Endodermal cell (in vitro differentiated cells): ENCODE results near the gene C12orf57. TPM values are rescaled to one million over a fixed set of nuclear protein-coding genes. Genes with fewer than 3 reads are reported as not detected.

ENCODE experiments used
- DNase-seq: peaks from one replicate; pipeline ENCODE4 v3.0.0-alpha.2; 2017
- H3K27ac ChIP-seq: 2 replicates; pipeline ENCODE4 v1.5.1; 2013; ENCODE audit warnings: mild to moderate bottlenecking, low read depth, low read length, moderate library complexity
- H3K27me3 ChIP-seq: 2 replicates; pipeline ENCODE4 v1.6.1; 2013; ENCODE audit warnings: mild to moderate bottlenecking, low read length, moderate library complexity; ENCODE audit not compliant: insufficient read depth, control insufficient read depth, poor library complexity, severe bottlenecking
- H3K36me3 ChIP-seq: 2 replicates; pipeline ENCODE4 v1.7.0; 2013; ENCODE audit warnings: mild to moderate bottlenecking, low read length, moderate library complexity; ENCODE audit not compliant: control insufficient read depth, insufficient read depth
- H3K4me1 ChIP-seq: one replicate; pipeline ENCODE4 v1.7.0; 2013; ENCODE audit warnings: low read length; ENCODE audit not compliant: control insufficient read depth, insufficient read depth
- H3K4me3 ChIP-seq: 2 replicates; pipeline ENCODE4 v1.5.1; 2013; ENCODE audit warnings: mild to moderate bottlenecking, low read length, moderate library complexity
- H3K9ac ChIP-seq: 2 replicates; pipeline ENCODE4 v1.6.1; 2013; ENCODE audit warnings: mild to moderate bottlenecking, low read length, moderate library complexity; ENCODE audit not compliant: poor library complexity, severe bottlenecking; ENCODE audit errors: extremely low read depth
- H3K9me3 ChIP-seq: 2 replicates; pipeline ENCODE4 v1.6.1; 2013; ENCODE audit warnings: mild to moderate bottlenecking, low read length, moderate library complexity; ENCODE audit not compliant: control insufficient read depth
- H3K27ac Mint-ChIP-seq: 2 replicates; pipeline ENCODE4 v1.8.0; 2020; ENCODE audit warnings: mixed read lengths
- H3K27me3 Mint-ChIP-seq: 2 replicates; pipeline ENCODE4 v1.8.0; 2021; ENCODE audit warnings: mild to moderate bottlenecking, mixed read lengths; ENCODE audit not compliant: insufficient read depth
- H3K36me3 Mint-ChIP-seq: 2 replicates; pipeline ENCODE4 v1.8.0; 2020; ENCODE audit warnings: low read depth, mixed read lengths
- H3K4me1 Mint-ChIP-seq: 2 replicates; pipeline ENCODE4 v1.8.0; 2020; ENCODE audit warnings: mixed read lengths
- H3K4me3 Mint-ChIP-seq: 2 replicates; pipeline ENCODE4 v1.8.0; 2020; ENCODE audit warnings: mild to moderate bottlenecking, moderate library complexity, mixed read lengths
- H3K9me3 Mint-ChIP-seq: 2 replicates; pipeline ENCODE4 v1.8.0; 2020; ENCODE audit warnings: mild to moderate bottlenecking, mixed read lengths
- WGBS, 2 experiments: methylation state at CpG; one replicate each; pipeline versions ENCODE4 v1.1.5 to v1.1.7; 2013; ENCODE audit warnings: missing lambda C conversion rate in 2 of 2, mixed read lengths in 1 of 2; ENCODE audit not compliant: insufficient coverage in 1 of 2, insufficient read length in 1 of 2; 5-methylcytosine and 5-hydroxymethylcytosine counted together
- total RNA-seq, 2 donors: library from RNA; stranded (reverse); fragmentation: NEBNext Ultra II Directional in 1 of 2; extraction: Animal tissue kit (Norgen Biotek cat#: 25700) in 1 of 2; gene quantifications; 2 replicates in 1 of 2; 3 replicates in 1 of 2; pipeline ENCODE4 v1.2.1, GENCODE V29; 2021
- TF ChIP-seq, protein P1 (sequence below): fragments of 200-600 bp; sonication (generic); conservative IDR thresholded peaks from 2 replicates; pipeline ENCODE4 v1.5.0; 2021; ENCODE audit warnings: antibody characterized with exemption, mild to moderate bottlenecking

The C12orf57 gene
- total RNA-seq, 2 donors from 2014 or later: 141 to 257 TPM

- Mint-ChIP-seq H3K36me3 (peaks cover 12% of the 10 kb centered on the region), H3K4me1 (peaks cover 62% of the 10 kb centered on the region), H3K4me3 (peak overlapping the region; percentile 98), H3K27me3 (no peaks in the 10 kb centered on the region), H3K9me3 (no peaks in the 10 kb centered on the region), H3K27ac (peak overlapping the region; percentile 93)
- Histone ChIP-seq H3K9me3 (no peaks in the 10 kb centered on the region), H3K27me3 (no peaks in the 10 kb centered on the region), H3K9ac (peak overlapping the region; percentile 77), H3K36me3 (peaks cover 4% of the 10 kb centered on the region), H3K4me3 (peak overlapping the region; percentile 94), H3K4me1 (peaks cover 13% of the 10 kb centered on the region), H3K27ac (no peak overlapping the region)
- TF ChIP-seq, protein P1, sequence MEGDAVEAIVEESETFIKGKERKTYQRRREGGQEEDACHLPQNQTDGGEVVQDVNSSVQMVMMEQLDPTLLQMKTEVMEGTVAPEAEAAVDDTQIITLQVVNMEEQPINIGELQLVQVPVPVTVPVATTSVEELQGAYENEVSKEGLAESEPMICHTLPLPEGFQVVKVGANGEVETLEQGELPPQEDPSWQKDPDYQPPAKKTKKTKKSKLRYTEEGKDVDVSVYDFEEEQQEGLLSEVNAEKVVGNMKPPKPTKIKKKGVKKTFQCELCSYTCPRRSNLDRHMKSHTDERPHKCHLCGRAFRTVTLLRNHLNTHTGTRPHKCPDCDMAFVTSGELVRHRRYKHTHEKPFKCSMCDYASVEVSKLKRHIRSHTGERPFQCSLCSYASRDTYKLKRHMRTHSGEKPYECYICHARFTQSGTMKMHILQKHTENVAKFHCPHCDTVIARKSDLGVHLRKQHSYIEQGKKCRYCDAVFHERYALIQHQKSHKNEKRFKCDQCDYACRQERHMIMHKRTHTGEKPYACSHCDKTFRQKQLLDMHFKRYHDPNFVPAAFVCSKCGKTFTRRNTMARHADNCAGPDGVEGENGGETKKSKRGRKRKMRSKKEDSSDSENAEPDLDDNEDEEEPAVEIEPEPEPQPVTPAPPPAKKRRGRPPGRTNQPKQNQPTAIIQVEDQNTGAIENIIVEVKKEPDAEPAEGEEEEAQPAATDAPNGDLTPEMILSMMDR: no peak
- DNase-seq: peak; percentile 71
- 0 to 2% methylated on average over 11 to 54 of the region's 79 CpGs for WGBS, 2 experiments
These were observed 15.7 kb upstream of the C12orf57 start for GRCh38 chr12:6928022-6928702.

DNA sequence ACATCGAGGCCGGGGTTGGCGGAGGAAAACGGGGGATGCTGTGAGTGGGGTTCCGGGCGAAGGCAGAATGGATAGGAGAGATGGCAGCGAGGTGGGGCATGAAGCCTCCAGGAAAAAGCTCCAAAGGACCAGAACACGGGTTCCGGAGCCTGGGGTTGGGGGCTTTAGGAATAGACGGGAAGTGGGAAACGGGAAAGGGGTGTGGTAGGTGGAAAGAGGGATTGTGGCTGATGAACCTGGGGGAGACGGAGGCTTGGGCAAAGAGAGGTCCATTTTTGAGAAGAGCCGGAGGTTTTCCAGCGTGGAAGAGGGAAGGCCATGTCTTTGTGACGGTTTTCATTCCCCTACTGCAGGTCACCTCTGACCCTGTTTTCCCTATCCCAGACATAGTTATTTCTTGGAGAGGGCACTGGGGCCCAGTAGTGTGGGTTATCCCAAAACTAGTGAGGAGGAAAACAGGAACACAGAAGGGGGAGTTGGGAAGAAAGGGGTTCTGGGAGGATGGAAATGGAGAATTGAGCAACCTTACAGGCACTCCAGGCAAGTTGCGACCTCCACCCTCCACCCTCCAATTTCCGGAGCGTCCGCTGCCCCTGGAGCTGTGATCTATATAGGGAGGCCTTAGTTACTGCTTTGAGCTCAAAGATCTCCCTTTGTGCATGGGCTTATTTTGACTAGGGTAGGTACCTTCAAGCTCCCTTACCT is 15.0 kb upstream of the C12orf57 start:
- no peaks in the 10 kb centered on the region for H3K9me3 ChIP-seq
- H3K4me1 ChIP-seq: peaks cover 13% of the 10 kb centered on the region
- H3K27me3 Mint-ChIP-seq: no peaks in the 10 kb centered on the region
- peaks cover 17% of the 10 kb centered on the region for H3K36me3 Mint-ChIP-seq
- H3K4me1 Mint-ChIP-seq: peaks cover 62% of the 10 kb centered on the region
- H3K4me3 ChIP-seq: peak overlapping the region; percentile 94
- no peaks in the 10 kb centered on the region for H3K27me3 ChIP-seq
- H3K9ac ChIP-seq: peak overlapping the region; percentile 77
- H3K9me3 Mint-ChIP-seq: no peaks in the 10 kb centered on the region
- WGBS, 2 experiments: 0 to 1% methylated on average over 10 to 17 of the region's 19 CpGs
- no peak overlapping the region for H3K27ac ChIP-seq
- H3K4me3 Mint-ChIP-seq: peak overlapping the region; percentile 98
- no peak for DNase-seq
- H3K27ac Mint-ChIP-seq: peak overlapping the region; percentile 93
- TF ChIP-seq, protein P1: no peak
- peaks cover 11% of the 10 kb centered on the region for H3K36me3 ChIP-seq

DNA sequence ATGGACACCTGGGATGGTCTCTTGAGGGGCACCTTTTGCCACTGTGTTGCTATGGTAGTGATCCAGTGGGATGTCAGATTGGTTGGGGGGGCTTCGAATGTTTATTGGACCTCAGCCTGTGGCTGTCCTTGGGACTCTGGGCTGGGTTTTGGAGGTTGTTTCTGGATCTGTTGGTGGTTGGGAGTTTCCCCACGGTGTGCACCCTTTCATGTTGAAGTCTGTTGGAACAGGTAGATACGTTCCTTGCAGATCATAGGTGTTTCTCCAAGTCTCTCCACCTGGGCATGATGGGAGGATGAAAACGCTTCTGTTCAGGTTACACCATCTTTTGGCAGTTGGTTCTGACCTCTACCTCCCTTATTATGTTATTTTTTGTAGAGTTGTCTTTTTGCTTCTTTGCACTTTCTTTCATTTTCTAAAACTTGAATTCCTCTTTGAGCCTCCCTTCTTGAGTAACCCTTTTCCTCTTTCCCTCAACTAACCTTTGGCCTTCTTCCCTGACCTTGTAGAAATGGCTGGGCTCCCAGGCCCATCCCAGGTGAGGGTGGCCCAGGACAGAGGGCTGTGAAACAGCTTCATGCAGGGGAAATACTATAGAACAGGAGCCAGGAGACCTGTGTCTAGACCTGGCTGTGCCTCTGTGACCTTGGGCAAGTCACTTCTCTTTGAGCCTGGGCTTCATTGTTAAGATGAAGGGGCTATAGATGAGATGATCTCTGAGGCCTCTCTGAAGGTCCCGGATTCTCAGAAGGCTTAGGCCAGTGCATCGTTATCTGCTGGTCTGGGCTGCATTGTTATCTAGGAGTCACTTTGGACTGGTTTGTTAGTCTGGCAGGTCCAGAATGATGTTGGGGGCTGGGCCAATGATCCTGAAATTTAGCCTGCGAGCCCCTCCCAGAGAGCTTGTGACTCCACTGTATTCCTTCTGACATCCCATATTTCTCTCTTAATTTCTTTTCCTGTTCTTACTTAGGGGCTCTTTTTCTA is 14.1 kb upstream of the C12orf57 start:
- Histone ChIP-seq H3K4me1 (peaks cover 13% of the 10 kb centered on the region), H3K9me3 (no peaks in the 10 kb centered on the region), H3K27ac (no peak overlapping the region), H3K9ac (peak overlapping the region; percentile 77), H3K4me3 (peak overlapping the region; percentile 94), H3K36me3 (peaks cover 20% of the 10 kb centered on the region), H3K27me3 (no peaks in the 10 kb centered on the region)
- TF ChIP-seq, protein P1: no peak
- H3K9me3 Mint-ChIP-seq: no peaks in the 10 kb centered on the region
- H3K4me1 Mint-ChIP-seq: peaks cover 53% of the 10 kb centered on the region
- 69 to 75% methylated on average over 4 to 7 of the region's 7 CpGs for WGBS, 2 experiments
- peak overlapping the region; percentile 93 for H3K27ac Mint-ChIP-seq
- H3K4me3 Mint-ChIP-seq: peak overlapping the region; percentile 98
- H3K27me3 Mint-ChIP-seq: no peaks in the 10 kb centered on the region
- peaks cover 26% of the 10 kb centered on the region for H3K36me3 Mint-ChIP-seq
- DNase-seq: no peak
